Central memory CD4-positive, alpha-beta T cell (primary cell): Measurements from ENCODE around the gene LTB4R.
A peak's percentile ranks its signal among the peaks of the same experiment; 100 is the strongest.
"Not testable (repeated sequence)": the region's sequence is repeated elsewhere in the genome, so short reads cannot be mapped to it uniquely, and the experiment has no call there.

ENCODE experiments used
- DNase-seq: peaks from one replicate; pipeline ENCODE4 v3.0.0; 2022

Gene LTB4R

DNA sequence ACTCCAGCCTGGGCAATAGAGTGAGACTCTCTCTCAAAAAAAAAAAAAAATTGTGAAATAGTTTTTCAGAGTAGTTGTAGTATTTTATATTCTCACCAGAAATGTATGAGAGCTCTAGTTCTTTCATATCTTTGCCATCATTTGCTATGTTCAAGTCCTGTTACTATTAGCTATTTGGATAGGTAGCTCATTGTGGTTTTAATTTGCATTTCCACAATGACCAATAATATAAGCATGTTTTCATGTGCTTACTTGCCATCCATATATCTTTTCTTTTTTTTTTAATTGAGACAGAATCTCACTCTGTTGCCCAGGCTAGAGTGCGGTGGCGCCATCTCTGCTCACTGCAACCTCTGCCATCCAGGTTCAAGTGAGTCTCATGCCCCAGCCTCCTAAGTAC is 36.9 kb downstream of the LTB4R start:
- no peak for DNase-seq

DNA sequence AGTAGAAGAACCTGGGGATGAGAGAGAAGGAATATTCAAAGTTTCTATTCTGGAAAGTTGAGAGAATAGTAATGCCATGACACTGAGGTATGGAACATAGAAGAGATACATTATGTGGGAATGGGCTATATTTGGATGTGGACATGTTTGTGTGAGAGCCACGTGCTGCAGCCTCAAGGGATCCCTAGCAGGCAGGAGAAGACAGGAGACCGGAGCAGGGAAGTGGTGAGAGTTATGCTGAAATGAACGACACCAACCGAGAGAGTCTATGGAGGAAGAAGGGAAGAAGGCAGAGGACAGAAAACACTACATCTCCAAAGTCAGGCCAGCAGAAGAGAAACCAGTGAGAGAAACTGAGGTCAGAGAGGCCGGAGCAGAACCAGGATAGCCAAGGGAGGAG is 38.4 kb downstream of the LTB4R start:
- no peak for DNase-seq

DNA sequence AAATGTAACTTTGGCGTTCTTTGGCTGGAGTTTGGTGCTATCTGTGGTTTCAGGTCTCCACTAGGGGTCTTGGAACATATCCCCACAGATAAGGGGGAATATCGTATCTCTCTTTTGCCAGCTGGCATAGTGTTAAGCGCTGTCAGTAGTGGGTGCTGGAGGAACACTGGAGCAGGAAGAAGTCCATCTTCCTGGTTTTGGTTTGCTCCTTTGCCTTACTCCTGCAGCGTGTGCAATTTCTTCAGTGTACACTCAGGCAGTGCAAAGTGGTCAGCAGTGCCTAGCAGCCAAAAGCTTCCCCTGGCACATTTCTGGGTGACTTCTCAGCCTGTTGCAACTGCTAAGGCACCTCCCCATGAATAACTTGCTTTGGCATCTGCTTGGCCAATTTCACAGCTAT is 40.2 kb downstream of the LTB4R start:
- DNase-seq: no peak

DNA sequence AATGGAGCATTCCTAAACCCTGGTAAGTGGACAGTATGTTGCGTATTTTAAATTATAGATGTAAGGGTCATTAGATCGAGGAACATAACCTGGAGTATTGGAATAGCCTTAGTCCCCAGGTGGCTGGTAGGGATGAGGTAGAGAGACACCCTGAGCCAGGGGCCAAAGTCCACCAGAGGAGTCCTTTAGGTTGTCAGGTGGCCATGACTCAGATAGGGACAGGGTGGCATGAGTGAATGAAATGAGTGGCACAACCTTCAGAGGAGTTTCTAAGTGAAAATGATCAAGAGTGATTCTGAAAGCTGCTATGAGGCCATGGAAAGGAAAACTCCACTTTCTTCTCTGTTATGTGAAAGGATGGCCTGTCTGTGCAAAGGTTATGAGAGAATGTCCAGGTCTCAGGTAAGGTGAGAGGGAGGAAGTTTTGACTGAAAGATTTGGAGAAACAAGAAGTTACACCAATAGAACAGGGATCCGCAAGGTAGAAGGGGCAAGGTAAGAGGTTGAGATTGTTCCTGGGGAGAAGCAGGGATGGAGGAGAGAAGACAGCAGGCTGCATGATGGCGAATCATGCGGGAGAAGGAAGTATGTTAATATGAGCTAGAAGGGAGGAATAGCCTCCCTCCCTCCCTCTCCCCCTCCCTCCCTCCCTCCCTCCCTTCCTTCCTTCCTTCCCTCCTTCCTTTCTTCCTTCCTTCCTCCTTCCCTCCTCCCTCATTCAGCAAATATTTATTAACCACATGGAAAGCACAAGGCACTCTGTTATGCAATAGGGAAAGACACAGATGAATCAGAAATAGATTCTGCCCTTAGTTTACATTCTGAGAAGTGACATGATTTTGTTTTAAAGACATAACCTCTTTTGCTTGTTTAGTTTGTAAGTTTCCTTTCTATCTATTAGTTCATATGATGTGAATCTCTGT is 42.5 kb downstream of the LTB4R start:
- DNase-seq: no peak

DNA sequence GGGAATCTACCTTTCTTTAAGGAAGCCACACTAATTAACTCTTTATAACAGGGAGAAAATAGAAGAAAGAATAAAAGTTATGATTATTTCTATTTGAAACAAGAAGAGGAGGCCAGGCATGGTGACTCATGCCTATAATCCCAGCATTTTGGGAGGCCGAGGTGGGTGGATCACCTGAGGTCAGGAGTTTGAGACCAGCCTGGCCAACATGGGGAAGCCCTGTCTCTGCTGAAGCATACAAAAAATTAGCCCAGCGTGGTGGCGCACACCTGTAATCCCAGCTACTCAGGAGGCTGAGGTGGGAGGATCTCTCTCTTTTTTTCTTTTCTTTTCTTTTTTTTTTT is 43.2 kb downstream of the LTB4R start:
- not testable (repeated sequence) for DNase-seq

DNA sequence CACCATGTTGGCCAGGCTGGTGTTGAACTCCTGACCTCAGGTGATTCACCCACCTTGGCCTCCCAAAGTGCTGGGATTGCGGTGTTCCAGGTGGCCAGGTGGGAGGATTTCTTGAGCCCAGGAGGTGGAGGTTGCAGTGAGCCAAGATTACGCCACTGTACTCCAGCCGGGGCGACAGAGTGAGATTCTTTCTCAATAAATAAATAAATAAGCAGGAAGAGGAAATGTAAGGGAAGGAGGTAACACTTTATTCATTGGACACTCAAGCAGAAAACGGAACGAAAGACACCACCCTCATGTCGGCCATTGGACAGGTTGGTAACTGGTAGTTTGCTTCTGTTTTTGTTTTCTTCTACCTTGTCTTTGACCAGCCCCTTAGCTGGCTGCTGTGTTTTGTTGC is 43.7 kb downstream of the LTB4R start:
- no peak for DNase-seq

DNA sequence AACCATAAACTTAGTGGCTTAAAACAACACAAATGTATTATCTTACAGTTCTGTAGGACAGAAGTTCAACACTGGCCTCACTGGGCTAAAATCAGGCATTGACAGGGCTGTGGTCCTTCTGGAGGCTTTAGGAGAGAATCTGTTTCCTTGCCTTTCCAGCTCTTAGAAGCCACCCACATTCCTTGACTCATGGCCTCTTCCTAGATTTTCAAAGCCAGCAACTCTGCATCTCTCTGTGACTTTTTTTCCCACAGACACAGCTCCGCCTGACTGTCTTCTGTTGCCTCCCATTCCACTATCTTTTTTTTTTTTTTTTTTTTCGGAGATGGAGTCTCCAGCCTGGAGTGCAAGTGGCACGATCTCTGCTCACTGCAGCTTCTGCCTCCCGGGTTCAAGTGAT is 44.9 kb downstream of the LTB4R start:
- DNase-seq: no peak

DNA sequence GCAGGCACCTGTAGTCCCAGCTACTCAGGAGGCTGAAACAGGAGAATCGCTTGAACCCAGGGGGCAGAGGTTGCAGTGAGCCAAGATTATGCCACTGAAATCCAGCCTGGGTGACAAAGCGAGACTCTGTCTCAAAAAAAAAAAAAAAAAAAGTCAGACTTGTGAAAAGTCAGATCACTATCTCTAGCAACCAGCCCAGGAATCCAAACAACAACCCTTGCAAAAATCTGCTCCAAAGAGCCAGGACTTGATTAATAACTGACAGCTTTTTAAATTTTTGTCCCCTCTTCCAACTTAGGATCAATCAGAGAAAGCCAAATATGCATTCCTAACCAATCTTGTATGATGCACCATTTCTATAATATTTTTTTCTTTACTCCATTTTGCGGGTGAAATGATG is 49.0 kb downstream of the LTB4R start:
- no peak for DNase-seq

DNA sequence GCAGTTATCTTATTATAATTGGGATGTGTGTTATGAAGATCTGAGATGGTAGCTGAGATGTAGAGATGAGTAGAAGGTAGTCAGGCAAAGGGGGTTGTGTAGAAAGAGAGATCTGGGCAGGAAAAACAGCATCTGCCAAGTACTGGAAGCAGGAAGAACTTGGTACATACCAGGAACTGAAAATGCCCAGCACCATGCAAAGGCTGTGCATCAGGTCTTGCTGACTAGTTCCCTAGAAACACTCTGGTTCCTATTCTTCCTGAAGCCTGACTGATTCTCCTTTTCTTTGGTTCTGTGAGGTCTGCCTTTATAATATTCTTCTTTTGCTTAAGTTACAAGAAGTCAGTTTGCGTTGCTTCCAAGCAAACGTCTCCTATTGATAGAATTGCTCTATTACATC is 50.0 kb downstream of the LTB4R start:
- DNase-seq: no peak

DNA sequence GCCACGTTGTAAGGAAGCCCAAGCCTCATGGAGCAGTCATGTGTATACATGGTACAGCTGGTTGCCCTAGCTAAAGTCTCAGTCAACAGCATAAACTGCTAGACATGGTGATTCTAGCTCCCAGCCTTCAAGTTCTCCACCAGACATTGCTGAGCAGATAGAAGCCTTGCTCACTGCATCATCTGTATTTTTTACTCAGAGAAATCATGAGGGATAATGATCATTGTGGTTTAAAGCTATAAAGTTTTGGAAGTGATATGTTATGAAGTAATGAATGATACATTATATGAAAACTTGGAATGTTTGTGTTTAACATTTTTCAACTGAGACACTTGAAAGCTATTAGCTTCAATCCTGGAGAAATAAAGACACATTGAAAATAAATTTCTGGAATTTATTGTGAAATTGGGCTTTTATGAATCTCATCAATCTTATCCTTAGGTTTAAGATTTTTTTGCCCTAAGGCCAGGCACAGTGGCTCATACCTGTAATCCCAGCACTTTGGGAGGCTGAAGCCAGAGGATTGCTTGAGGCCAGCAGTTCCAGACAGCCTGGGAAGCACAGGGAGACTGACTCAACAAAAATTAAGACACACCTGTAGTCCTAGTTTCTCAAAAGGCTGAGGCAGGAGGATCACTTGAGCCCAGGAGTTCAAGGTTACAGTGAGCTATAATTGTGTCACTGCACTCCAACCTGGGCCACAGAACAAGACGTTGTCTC is 51.1 kb downstream of the LTB4R start:
- no peak for DNase-seq

DNA sequence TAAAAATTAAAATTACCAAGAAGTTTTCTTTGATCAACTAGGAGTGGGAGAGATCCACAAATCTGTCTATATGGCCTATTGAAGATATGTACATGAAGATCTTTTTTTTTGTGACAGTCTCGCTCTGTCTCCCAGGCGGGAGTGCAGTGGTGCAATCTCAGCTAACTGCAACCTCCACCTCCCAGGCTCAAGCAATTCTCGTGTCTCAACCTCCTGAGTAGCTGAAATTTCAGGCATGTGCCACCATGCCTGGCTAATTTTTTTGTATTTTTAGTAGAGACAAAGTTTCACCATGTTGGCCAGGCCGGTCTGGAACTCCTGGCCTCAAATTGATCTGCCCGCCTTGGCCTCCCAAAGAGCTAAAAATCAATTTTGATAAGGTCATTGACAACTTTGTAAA is 52.1 kb downstream of the LTB4R start:
- DNase-seq: no peak

DNA sequence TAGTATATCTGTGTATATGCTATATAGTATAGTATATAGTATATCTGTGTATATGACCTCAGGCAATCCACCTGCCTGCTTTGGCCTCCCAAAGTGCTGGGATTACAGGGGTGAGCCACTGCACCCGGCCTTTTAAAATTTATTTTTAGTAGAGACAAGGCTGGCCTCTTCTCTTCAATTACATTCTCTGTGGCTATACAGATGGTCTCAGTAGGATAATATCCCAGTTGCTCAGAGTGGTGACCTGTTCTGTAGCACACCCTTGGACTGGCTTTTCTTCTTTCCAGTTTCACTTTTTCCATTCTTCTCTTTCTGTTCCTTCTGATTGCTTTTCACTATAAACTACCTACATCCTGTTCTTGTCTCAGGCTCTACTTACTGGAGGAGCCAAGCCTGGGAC is 53.5 kb downstream of the LTB4R start:
- DNase-seq: no peak

DNA sequence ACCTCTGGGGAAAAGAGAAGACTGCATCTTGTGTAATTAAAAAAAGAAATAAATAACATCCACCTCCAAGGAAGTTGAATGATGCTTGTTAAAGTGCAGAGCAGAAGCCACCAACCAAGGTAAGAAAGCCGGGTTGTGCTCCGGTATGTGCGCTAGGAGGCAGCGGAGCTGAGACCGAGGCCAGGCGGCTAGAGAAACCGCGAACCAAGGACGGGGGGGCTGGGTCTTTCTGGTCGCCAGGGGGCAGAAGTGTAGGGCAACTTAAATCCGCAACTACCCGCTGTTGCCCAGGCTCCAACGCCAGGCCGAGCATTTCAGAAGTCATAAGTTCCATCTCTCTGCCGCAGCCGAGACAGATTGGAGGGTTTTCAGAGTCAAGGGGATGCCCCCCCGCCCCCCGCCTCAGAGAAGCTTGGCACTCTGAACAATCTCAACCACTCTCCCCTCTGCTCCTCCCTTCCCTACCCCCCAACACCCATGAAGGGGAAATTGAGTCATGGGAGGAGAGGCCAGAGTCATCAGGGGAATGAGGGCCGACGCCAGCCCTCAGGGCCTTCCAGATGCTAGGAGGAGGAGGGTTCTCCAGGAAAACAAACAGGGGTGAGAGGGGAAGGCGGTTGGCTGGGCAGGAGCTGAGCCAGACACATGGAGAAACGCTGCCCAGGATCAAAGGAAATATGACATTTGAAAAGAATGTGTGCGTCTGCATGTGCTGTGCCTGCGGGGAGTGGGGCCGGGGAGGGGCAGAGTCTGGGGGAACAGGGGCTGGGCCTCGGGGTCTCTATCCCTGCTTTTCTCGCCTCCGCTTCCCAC is 54.5 kb downstream of the LTB4R start:
- peak; percentile 52 for DNase-seq

DNA sequence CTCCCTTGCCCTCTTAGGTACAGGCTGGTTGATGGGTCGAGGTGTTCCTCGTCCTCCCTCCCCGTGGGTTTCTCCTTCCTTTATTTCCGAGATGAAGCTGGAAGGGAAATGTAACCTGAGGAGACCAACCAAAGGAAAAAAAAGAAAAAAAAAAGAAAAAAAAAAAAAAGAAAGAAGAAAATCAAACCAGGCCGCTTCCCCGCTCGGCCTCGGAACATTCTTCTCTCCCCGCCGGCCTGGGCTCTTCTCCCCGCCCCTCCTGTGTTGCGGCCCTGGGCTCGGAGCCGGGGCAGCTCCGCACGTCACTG is 55.1 kb downstream of the LTB4R start:
- no peak for DNase-seq

DNA sequence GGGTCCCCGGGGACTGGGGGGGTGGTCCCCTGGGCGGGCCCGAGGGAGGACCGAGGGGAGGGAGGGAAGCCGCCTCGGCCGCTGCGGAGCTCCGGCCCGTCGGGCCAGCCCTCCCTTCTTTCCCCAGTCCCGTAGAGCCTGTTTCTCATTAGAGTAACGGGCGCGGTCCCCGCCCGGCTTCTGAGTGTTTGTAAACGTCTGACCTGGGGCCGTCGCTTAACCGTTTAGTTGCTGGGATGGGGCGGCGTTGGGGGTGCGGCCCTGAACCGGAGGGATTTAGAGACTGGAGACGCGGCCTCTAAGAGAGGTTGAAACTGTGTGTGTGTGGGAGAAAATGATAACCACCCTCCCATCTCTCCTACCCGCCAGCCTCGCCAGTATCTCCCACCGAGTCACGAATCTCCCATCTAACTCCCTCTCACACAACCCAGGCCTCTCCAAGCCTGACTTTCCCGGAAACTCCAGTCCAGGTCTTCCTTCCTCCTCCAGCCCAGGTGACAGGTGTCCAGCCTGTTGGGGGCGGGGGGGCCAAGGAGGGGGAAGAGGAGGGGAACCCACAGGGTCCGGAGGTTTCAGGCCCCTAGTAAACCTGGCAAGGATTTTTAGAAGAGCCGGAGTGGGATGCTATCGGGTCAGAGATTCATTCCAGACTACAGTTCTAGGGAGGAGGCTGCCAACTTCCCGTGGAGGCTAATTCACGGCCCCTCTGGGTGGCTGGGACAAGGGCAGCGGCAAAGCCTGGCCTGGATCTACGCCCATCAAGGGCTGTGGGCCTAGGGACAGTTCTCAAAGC is 55.6 kb downstream of the LTB4R start:
- DNase-seq: no peak
